Upper lobe of left lung (tissue), 6 donors: ENCODE data around the gene RIC8A. TPM values are rescaled to one million over a fixed set of nuclear protein-coding genes. Genes with fewer than 3 reads are reported as not detected.

Experiments used
- ATAC-seq, 2 donors: fragments of 200-7000 bp; cut with Tn5 transposase; one replicate each; pipeline ENCODE4 v1.9.1; 2022; ENCODE audit warnings: mild to moderate bottlenecking in 2 of 2, moderate library complexity in 2 of 2; ENCODE audit not compliant: low FRiP score in 2 of 2
- DNase-seq, 2 donors: peaks; one replicate each; pipeline ENCODE4 v3.0.0-alpha.2; 2019 to 2020
- H3K27ac ChIP-seq, 4 donors: fragments of 200-600 bp; sonication (generic); one replicate each; pipeline ENCODE4 v1.5.1; 2016 to 2019
- H3K27me3 ChIP-seq, 4 donors: fragments of 200-600 bp; sonication (generic); one replicate each; pipeline ENCODE4 v1.5.1; 2017 to 2019
- H3K36me3 ChIP-seq, 4 donors: fragments of 200-600 bp; sonication (generic); one replicate each; pipeline ENCODE4 v1.5.1; 2016 to 2019
- H3K4me1 ChIP-seq, 4 donors: fragments of 200-600 bp; sonication (generic); one replicate each; pipeline ENCODE4 v1.5.1; 2018 to 2019
- H3K4me3 ChIP-seq, 4 donors: fragments of 200-600 bp; sonication (generic); one replicate each; pipeline ENCODE4 v1.5.1; 2017 to 2019; ENCODE audit warnings: mild to moderate bottlenecking in 2 of 4, moderate library complexity in 1 of 4
- H3K9me3 ChIP-seq, 4 donors: fragments of 200-600 bp; sonication (generic); one replicate each; pipeline ENCODE4 v1.5.1; 2018 to 2019
- CTCF ChIP-seq, 6 experiments: fragments of 450-650 bp in 4 of 6; fragments of 200-600 bp in 2 of 6; sonication (generic) in 2 of 6; IDR thresholded peaks; one replicate each; pipeline ENCODE4 v1.5.1; 2016 to 2019; ENCODE audit warnings: antibody characterized with exemption in 6 of 6
- EP300 ChIP-seq, 4 donors: sonication (generic); formaldehyde crosslinking; IDR thresholded peaks; one replicate each; pipeline ENCODE4 v1.5.1; 2017; ENCODE audit warnings: antibody characterized with exemption in 4 of 4, control low read depth in 2 of 4
- POLR2A ChIP-seq, 4 donors: fragments of 450-650 bp; IDR thresholded peaks; one replicate each; pipeline ENCODE4 v1.5.1; 2016 to 2017; ENCODE audit warnings: antibody characterized with exemption in 4 of 4, mild to moderate bottlenecking in 2 of 4
- POLR2AphosphoS5 ChIP-seq, 2 donors: sonication (generic); formaldehyde crosslinking; IDR thresholded peaks; one replicate each; pipeline ENCODE4 v1.5.1; 2017; ENCODE audit warnings: antibody characterized with exemption in 2 of 2
- WGBS, 2 donors: methylation state at CpG; one replicate each; pipeline ENCODE4 v1.1.5; 2017 to 2018; 5-methylcytosine and 5-hydroxymethylcytosine counted together
- total RNA-seq, 6 donors: library from RNA; depleted of rRNA in 4 of 6; stranded (reverse); fragments of >200 nt in 4 of 6; gene quantifications; one replicate each; pipeline versions ENCODE4 v1.1.0 to v1.2.1, GENCODE V29; 2016 to 2021
- donor health status: DM: no; HTN: no; CAD: no; lungs with moderate emphysema.
- donor health status: DM: no; HTN: yes; CAD: no; lungs with severe emphysema.

Gene RIC8A
- total RNA-seq, 6 donors from 2014 or later: 65.9 to 135 (median 105) TPM

GRCh38 chr11:256952-257737, 49.6 kb downstream of the RIC8A start:
- peaks cover 12 to 19% (median 16%) of the 10 kb centered on the region in 4 donors for H3K36me3 ChIP-seq
- H3K4me3 ChIP-seq: no peak overlapping the region
- 75 to 83% methylated on average over 12 to 14 of the region's 14 CpGs for WGBS, 2 donors
- ATAC-seq (no peak), DNase-seq (peak in 1 of 2 donors; percentile 34)
- H3K9me3 ChIP-seq: no peaks in the 10 kb centered on the region
- H3K27ac ChIP-seq: no peak overlapping the region
- TF ChIP-seq CTCF (IDR thresholded peaks at IDR 0.05): no peak
- no peak for TF ChIP-seq EP300 (IDR thresholded peaks at IDR 0.05)
- no peak for TF ChIP-seq POLR2A (IDR thresholded peaks at IDR 0.05)
- no peak for TF ChIP-seq POLR2AphosphoS5 (IDR thresholded peaks at IDR 0.05)
- no peaks in the 10 kb centered on the region for H3K27me3 ChIP-seq
- H3K4me1 ChIP-seq: no peaks in the 10 kb centered on the region

- no peaks in the 10 kb centered on the region for H3K4me1 ChIP-seq
- no peak for TF ChIP-seq POLR2A (IDR thresholded peaks at IDR 0.05)
- peak in 1 of 6 experiments; percentile 11 for TF ChIP-seq CTCF (IDR thresholded peaks at IDR 0.05)
- TF ChIP-seq EP300 (IDR thresholded peaks at IDR 0.05): no peak
- no peak for TF ChIP-seq POLR2AphosphoS5 (IDR thresholded peaks at IDR 0.05)
- H3K36me3 ChIP-seq: peaks cover 5 to 11% (median 8%) of the 10 kb centered on the region in 4 donors
- 65 to 90% methylated on average over 12 to 13 of the region's 15 CpGs for WGBS, 2 donors
- H3K27ac ChIP-seq: no peak overlapping the region
- H3K27me3 ChIP-seq: no peaks in the 10 kb centered on the region
- ATAC-seq: no peak
- H3K9me3 ChIP-seq: no peaks in the 10 kb centered on the region
- peak in 1 of 2 donors; percentile 52 for DNase-seq
- H3K4me3 ChIP-seq: no peak overlapping the region
These were observed 50.4 kb downstream of the RIC8A start for GRCh38 chr11:257766-258493.

GRCh38 chr11:259413-259812, 51.9 kb downstream of the RIC8A start:
- no peak overlapping the region for H3K4me3 ChIP-seq
- H3K36me3 ChIP-seq: no peaks in the 10 kb centered on the region
- TF ChIP-seq CTCF (IDR thresholded peaks at IDR 0.05): no peak
- TF ChIP-seq POLR2A (IDR thresholded peaks at IDR 0.05): no peak
- TF ChIP-seq POLR2AphosphoS5 (IDR thresholded peaks at IDR 0.05): no peak
- no peak for TF ChIP-seq EP300 (IDR thresholded peaks at IDR 0.05)
- no peak for DNase-seq
- 61 to 75% methylated on average over 10 of the region's 10 CpGs for WGBS, 2 donors
- no peak overlapping the region for H3K27ac ChIP-seq
- no peaks in the 10 kb centered on the region for H3K4me1 ChIP-seq
- ATAC-seq: no peak
- H3K9me3 ChIP-seq: no peaks in the 10 kb centered on the region
- H3K27me3 ChIP-seq: no peaks in the 10 kb centered on the region

- Histone ChIP-seq H3K9me3 (peaks cover 0 to 4% (median 0%) of the 10 kb centered on the region in 4 donors), H3K27me3 (no peaks in the 10 kb centered on the region), H3K4me1 (no peaks in the 10 kb centered on the region), H3K4me3 (no peak overlapping the region), H3K36me3 (no peaks in the 10 kb centered on the region), H3K27ac (no peak overlapping the region)
- 82 to 88% methylated on average over 4 of the region's 4 CpGs for WGBS, 2 donors
- ATAC-seq (no peak), DNase-seq (no peak)
- TF ChIP-seq CTCF (IDR thresholded peaks at IDR 0.05) (no peak), POLR2A (IDR thresholded peaks at IDR 0.05) (no peak), EP300 (IDR thresholded peaks at IDR 0.05) (no peak), POLR2AphosphoS5 (IDR thresholded peaks at IDR 0.05) (no peak)
These were observed 54.1 kb downstream of the RIC8A start for GRCh38 chr11:261624-262023.

Other genes with a start within 250 kb of the RIC8A start
- gene SCGB1C1, start 14.6 kb upstream of the RIC8A start, total RNA-seq: not detected
- gene BET1L, start 309 bp upstream of the RIC8A start, total RNA-seq: 10 to 100 TPM; 24.3 to 70.1 (median 39.0) TPM
- 10 to 100 TPM; 11.7 to 37.6 (median 24.0) TPM for gene SIRT3, start 28.6 kb downstream of the RIC8A start, total RNA-seq
- 100 to 1,000 TPM in 4 of 6 donors, 10 to 100 TPM in 2; 85.2 to 113 (median 106) TPM for gene PSMD13, start 29.3 kb downstream of the RIC8A start, total RNA-seq
- gene NLRP6, start 70.7 kb downstream of the RIC8A start, total RNA-seq: 1 to 10 TPM; 1.3 to 7.3 (median 3.1) TPM
- 100 to 1,000 TPM in 2 of 6 donors, 10 to 100 TPM in 4; 34.1 to 535 (median 65.2) TPM for gene PGGHG, start 81.4 kb downstream of the RIC8A start, total RNA-seq
- not detected for gene IFITM5, start 91.8 kb downstream of the RIC8A start, total RNA-seq
- gene IFITM2, start 100.1 kb downstream of the RIC8A start, total RNA-seq: 100 to 1,000 TPM; 113 to 704 (median 271) TPM
- gene IFITM1, start 106.3 kb downstream of the RIC8A start, total RNA-seq: 100 to 1,000 TPM in 1 of 6 donors, 10 to 100 TPM in 5; 16.8 to 119 (median 74.5) TPM
- 100 to 1,000 TPM; 132 to 860 (median 360) TPM for gene IFITM3, start 113.2 kb downstream of the RIC8A start, total RNA-seq
- gene B4GALNT4, start 161.8 kb downstream of the RIC8A start, total RNA-seq: 1 to 10 TPM in 1 of 6 donors, under 1 TPM in 4, not detected in 1; 0.23 to 2.1 (median 0.54) TPM
- 10 to 100 TPM; 33.4 to 86.3 (median 55.2) TPM for gene PKP3, start 186.5 kb downstream of the RIC8A start, total RNA-seq
- 100 to 1,000 TPM in 3 of 6 donors, 10 to 100 TPM in 3; 54.7 to 116 (median 91.1) TPM for gene SIGIRR, start 207.3 kb downstream of the RIC8A start, total RNA-seq
- gene ANO9, start 234.3 kb downstream of the RIC8A start, total RNA-seq: 10 to 100 TPM; 11.7 to 62.9 (median 18.8) TPM
- 100 to 1,000 TPM in 1 of 6 donors, 10 to 100 TPM in 5; 29.6 to 188 (median 45.1) TPM for gene PTDSS2, start 242.6 kb downstream of the RIC8A start, total RNA-seq